HG03432 (cell line): ENCODE results near the gene MAPKAPK3.
A peak's percentile ranks its signal among the peaks of the same experiment; 100 is the strongest.

ENCODE experiments used
- ATAC-seq: cut with Tn5 transposase; IDR thresholded peaks from one replicate; pipeline ENCODE4 v1.9.1; 2021; ENCODE audit warnings: mild to moderate bottlenecking, moderate library complexity; ENCODE audit not compliant: unreplicated experiment

MAPKAPK3 gene

GRCh38 chr3:50607271-50608091 is 9.5 kb upstream of the MAPKAPK3 start:
- no peak for ATAC-seq

GRCh38 chr3:50608278-50608677 is 8.7 kb upstream of the MAPKAPK3 start:
- no peak for ATAC-seq

- no peak for ATAC-seq
Measured at GRCh38 chr3:50609071-50609762, 7.7 kb upstream of the MAPKAPK3 start.

GRCh38 chr3:50609763-50610085 is 7.2 kb upstream of the MAPKAPK3 start:
- no peak for ATAC-seq

- ATAC-seq = no peak
Measured at GRCh38 chr3:50610181-50610971, 6.6 kb upstream of the MAPKAPK3 start.

GRCh38 chr3:50610992-50611463 is 5.9 kb upstream of the MAPKAPK3 start:
- no peak for ATAC-seq

GRCh38 chr3:50611464-50612233 is 5.3 kb upstream of the MAPKAPK3 start, which contains the start of gene CISH:
Gene CISH (minus strand): TSS chr3:50611774. CDS start chr3:50611650, 124 bp downstream.
- ATAC-seq = peak; percentile 80

- peak; percentile 6 for ATAC-seq
Measured at GRCh38 chr3:50612234-50612882, 4.6 kb upstream of the MAPKAPK3 start.

- ATAC-seq = no peak
Measured at GRCh38 chr3:50612970-50613846, 3.7 kb upstream of the MAPKAPK3 start.

GRCh38 chr3:50615190-50615589 is 1.8 kb upstream of the MAPKAPK3 start:
- no peak for ATAC-seq

- ATAC-seq = peak; percentile 30
Measured at GRCh38 chr3:50616003-50616769, 765 bp upstream of the MAPKAPK3 start.

GRCh38 chr3:50616770-50617095 is 218 bp upstream of the MAPKAPK3 start:
- peak; percentile 70 for ATAC-seq

- ATAC-seq = no peak
Measured at GRCh38 chr3:50617911-50618481, 1.0 kb downstream of the MAPKAPK3 start.

- no peak for ATAC-seq
Measured at GRCh38 chr3:50620420-50620819, 3.5 kb downstream of the MAPKAPK3 start.

GRCh38 chr3:50620820-50621219 is 3.9 kb downstream of the MAPKAPK3 start:
- ATAC-seq = no peak

- ATAC-seq = no peak
Measured at GRCh38 chr3:50622881-50623280, 5.9 kb downstream of the MAPKAPK3 start.

- ATAC-seq = peak; percentile 54
Measured at GRCh38 chr3:50623840-50624474, 7.0 kb downstream of the MAPKAPK3 start.

- ATAC-seq = no peak
Measured at GRCh38 chr3:50624634-50625033, 7.7 kb downstream of the MAPKAPK3 start.
